Psoas muscle (tissue), 8 donors: ENCODE results near the gene PARD6B. TPM values are rescaled to one million over a fixed set of nuclear protein-coding genes. Genes with fewer than 3 reads are reported as not detected.
"Not testable (repeated sequence)": the region's sequence is repeated elsewhere in the genome, so short reads cannot be mapped to it uniquely, and the experiment has no call there.

Experiments used
- ATAC-seq, 4 donors: fragments of 200-7000 bp; cut with Tn5 transposase; one replicate each; pipeline ENCODE4 v1.9.1; 2020; ENCODE audit warnings: moderate library complexity in 3 of 4, mild to moderate bottlenecking in 2 of 4
- DNase-seq, 2 donors: peaks; one replicate each; pipeline ENCODE4 v3.0.0-alpha.2; 2020
- H3K27ac ChIP-seq: fragments of 200-600 bp; one replicate; pipeline ENCODE4 v1.8.0; 2022
- H3K27me3 ChIP-seq, 3 donors: fragments of 200-600 bp in 1 of 3; one replicate each; pipeline versions ENCODE4 v1.6.1 to v1.8.0; 2013 to 2022; ENCODE audit warnings: low read length in 2 of 3, mild to moderate bottlenecking in 2 of 3, moderate library complexity in 1 of 3; ENCODE audit not compliant: insufficient read depth in 3 of 3
- H3K36me3 ChIP-seq, 2 donors: fragments of 200-600 bp in 1 of 2; one replicate each; pipeline versions ENCODE4 v1.6.1 to v1.8.0; 2013 to 2022; ENCODE audit warnings: low read depth in 1 of 2, mild to moderate bottlenecking in 1 of 2, moderate library complexity in 1 of 2; ENCODE audit not compliant: insufficient read depth in 1 of 2
- H3K4me1 ChIP-seq: fragments of 200-600 bp; one replicate; pipeline ENCODE4 v1.8.0; 2022
- H3K4me3 ChIP-seq: fragments of 200-600 bp; one replicate; pipeline ENCODE4 v1.8.0; 2022; ENCODE audit warnings: mild to moderate bottlenecking
- H3K9me3 ChIP-seq: fragments of 200-600 bp; one replicate; pipeline ENCODE4 v1.8.0; 2022
- WGBS, 3 donors: extraction: QIAGEN DNeasy Blood & Tissue Kit; methylation state at CpG; one replicate each; pipeline versions ENCODE4 v1.1.6 to v1.1.7; 2013; 5-methylcytosine and 5-hydroxymethylcytosine counted together
- intact Hi-C, 2 donors: fragments of 100-400 bp; cut with DNase I; formaldehyde crosslinking; loops; one replicate each; pipeline versions ENCODE4 v1.11.0 to v1.14.2; 2022
- polyA plus RNA-seq, 3 donors: library from polyadenylated mRNA; stranded (reverse); fragments of 200-250 nt; gene quantifications; one replicate each; pipeline ENCODE4 v1.2.3, GENCODE V29; 2013
- total RNA-seq, 4 donors: library from RNA; stranded (reverse); fragmentation: NEBNext Ultra II Directional in 2 of 4; extraction: Animal tissue kit (Norgen Biotek cat#: 25700) in 2 of 4; gene quantifications; one replicate each; pipeline versions ENCODE4 v1.2.1 to v1.2.4, GENCODE V29; 2021 to 2023
- TF ChIP-seq, protein P1 (sequence below): fragments of 200-600 bp; IDR thresholded peaks from one replicate; pipeline ENCODE4 v1.8.0; 2022; ENCODE audit warnings: antibody characterized with exemption
- donor health status: healthy with polysubstance abuse.
- donor health status: DM: no; HTN: no; CAD: no; lungs with moderate emphysema.
- donor health status: Bipolar disorder and iron deficiency.
- donor health status: healthy.
- donor health status: DM: yes; HTN: yes; CAD: no.
- donor health status: DM: no; HTN: no; CAD: no.
- donor health status: DM: no; HTN: no; CAD: no.
- donor health status: DM: yes; HTN: yes; CAD: no.

PARD6B gene
- total and polyA plus RNA-seq, 7 donors, result 0.27 to 5.0 (median 0.97) TPM

DNA sequence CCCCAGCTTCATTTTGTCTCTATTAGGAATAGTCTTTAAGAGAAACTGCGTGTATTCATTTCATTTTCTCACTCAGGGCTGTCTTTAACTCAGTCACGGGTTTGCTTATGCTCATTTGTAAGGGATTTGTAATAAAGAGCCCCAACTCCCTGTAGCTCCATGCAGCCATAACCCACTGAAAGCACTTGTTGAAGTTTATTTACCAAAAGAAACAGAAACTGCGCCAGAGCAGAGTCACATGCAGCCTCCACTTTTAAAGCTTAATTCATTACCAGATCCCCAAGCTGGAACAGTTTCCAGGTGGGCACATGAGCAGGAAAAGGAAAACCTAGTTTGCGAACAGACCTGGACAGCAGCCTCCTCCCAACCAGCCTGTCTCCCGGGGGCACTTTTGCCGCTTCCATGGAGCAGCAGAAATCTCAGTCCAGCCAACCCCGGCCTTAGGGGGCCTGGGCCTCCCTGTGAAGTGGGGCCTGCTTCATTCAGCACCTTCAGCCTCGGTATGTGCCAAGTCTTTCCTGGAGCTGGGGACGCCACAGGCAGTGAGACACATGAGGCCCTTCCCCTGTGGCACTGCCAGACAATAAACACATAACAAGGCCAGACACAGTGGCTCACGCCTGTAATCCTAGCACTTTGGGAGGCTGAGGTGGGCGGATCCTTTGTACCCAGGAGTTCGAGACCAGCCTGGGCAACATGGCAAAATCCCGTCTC, 68.0 kb downstream of the PARD6B start:
- TF ChIP-seq, protein P1, sequence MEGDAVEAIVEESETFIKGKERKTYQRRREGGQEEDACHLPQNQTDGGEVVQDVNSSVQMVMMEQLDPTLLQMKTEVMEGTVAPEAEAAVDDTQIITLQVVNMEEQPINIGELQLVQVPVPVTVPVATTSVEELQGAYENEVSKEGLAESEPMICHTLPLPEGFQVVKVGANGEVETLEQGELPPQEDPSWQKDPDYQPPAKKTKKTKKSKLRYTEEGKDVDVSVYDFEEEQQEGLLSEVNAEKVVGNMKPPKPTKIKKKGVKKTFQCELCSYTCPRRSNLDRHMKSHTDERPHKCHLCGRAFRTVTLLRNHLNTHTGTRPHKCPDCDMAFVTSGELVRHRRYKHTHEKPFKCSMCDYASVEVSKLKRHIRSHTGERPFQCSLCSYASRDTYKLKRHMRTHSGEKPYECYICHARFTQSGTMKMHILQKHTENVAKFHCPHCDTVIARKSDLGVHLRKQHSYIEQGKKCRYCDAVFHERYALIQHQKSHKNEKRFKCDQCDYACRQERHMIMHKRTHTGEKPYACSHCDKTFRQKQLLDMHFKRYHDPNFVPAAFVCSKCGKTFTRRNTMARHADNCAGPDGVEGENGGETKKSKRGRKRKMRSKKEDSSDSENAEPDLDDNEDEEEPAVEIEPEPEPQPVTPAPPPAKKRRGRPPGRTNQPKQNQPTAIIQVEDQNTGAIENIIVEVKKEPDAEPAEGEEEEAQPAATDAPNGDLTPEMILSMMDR, result no peak
- intact Hi-C loops, result loop anchor here in 1 of 2 donors (5.0 kb wide), 1 partner anchor 508 kb away; no protein-coding TSS in a partner anchor
- WGBS, 3 donors, result 80 to 84% (median 81%) methylated on average over 13 of the region's 13 CpGs
- H3K27ac ChIP-seq, result no peak overlapping the region
- H3K27me3 ChIP-seq, result no peaks in the 10 kb centered on the region
- H3K4me3 ChIP-seq, result no peak overlapping the region
- DNase-seq, result peak in 1 of 2 donors; percentile 29
- no peaks in the 10 kb centered on the region for H3K36me3 ChIP-seq
- H3K9me3 ChIP-seq, result no peaks in the 10 kb centered on the region
- H3K4me1 ChIP-seq, result no peaks in the 10 kb centered on the region
- no peak for ATAC-seq

DNA sequence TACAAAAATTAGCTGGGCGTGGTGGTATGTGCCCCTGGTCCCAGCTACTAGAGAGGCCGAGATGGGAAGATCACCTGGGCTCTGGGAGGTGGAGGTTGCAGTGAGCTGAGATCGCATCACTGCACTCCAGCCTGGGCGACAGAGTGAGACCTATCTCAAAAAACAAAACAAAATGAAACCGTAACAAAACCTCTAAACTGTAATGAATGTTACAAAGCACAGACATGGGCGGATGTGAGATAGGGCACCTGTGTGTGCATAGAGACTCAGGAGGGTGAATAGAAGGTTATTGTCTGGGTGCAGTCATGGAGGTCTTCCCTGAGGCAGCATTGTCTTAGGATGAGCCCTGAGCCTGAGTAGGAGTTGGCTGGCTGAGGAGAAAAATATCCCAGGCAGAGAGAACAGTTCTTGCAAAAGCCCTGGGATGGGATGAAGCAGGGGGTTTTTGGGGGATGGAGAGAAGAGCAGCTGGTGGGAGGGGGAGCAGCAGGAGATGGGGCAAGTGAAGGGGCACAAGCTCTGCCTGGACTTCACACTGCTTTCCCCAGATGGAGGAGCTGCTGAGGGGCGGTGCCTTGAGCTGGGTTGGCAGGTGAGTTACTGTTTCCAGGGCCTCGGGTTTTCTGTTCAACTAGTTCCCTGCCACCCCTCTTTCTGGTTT, 68.6 kb downstream of the PARD6B start:
- no peaks in the 10 kb centered on the region for H3K9me3 ChIP-seq
- no peak overlapping the region for H3K4me3 ChIP-seq
- H3K4me1 ChIP-seq, result no peaks in the 10 kb centered on the region
- H3K27me3 ChIP-seq, result no peaks in the 10 kb centered on the region
- H3K27ac ChIP-seq, result no peak overlapping the region
- DNase-seq (peak in 1 of 2 donors; percentile 7), ATAC-seq (no peak)
- H3K36me3 ChIP-seq, result no peaks in the 10 kb centered on the region
- intact Hi-C loops, result loop anchor here in 1 of 2 donors (5.0 kb wide), 1 partner anchor 507 kb away; no protein-coding TSS in a partner anchor
- TF ChIP-seq, protein P1, result no peak
- WGBS, 3 donors, result 88 to 96% (median 92%) methylated on average over 8 of the region's 8 CpGs

DNA sequence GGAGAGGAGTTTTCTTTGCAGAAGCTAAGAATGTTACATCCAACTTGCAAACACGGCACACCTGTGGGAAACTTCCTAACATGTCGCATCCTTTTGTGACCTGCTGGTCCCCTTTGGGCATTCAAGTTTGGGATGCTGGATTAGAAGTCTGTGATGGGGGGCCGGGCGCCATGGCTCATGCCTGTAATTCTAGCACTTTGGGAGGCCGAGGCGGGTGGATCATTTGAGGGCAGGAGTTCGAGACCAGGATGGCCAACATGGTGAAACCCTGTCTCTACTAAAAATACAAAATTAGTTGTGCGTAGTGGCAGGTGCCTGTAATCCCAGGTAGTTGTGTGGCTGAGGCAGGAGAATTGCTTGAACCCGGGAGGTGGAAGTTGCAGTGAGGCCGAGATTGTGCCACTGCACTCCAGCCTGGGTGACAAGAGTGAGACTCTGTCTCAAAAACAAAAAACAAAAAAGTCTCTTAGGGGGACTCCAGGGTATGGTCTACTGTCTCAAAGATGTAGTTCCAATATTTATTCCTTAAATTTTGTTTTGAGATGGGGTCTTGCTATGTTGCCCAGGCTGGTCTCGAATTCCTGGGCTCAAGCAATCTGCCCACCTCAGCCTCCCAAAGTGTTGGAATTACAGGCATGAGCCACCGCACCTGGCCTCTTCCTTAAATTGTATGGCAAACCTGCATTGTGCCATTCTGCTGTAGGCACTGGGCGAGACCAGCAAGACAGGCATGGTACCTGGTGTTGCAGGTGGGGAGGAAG, 69.8 kb downstream of the PARD6B start:
- H3K36me3 ChIP-seq, H3K4me1 ChIP-seq, intact Hi-C loops, H3K27ac ChIP-seq, H3K4me3 ChIP-seq, H3K9me3 ChIP-seq, ATAC-seq, H3K27me3 ChIP-seq: not testable (repeated sequence)
- DNase-seq, result peak in 1 of 2 donors; percentile 26
- 93 to 95% (median 94%) methylated on average over 13 of the region's 13 CpGs for WGBS, 3 donors

DNA sequence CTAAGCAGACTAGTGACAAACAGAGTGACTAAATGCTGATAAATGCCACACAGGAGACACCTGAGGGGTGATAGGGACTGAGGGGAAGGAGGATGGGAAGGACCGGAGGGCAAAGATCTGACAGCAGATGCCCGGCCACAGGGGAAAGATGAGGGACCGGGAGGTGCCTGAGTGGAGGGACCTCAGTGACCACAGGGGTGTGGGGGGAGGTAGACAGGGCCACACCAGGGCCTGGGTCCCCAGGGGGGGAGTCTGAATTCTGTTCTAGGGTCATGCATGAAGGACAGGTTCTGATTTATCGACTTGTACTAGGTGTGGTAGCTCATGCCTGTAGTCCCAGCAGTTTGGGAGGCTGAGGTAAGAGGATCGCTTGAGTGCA, 70.4 kb downstream of the PARD6B start:
- H3K27ac ChIP-seq, result no peak overlapping the region
- no peaks in the 10 kb centered on the region for H3K27me3 ChIP-seq
- ATAC-seq (no peak), DNase-seq (peak in 1 of 2 donors; percentile 12)
- intact Hi-C loops, result no loop called here
- no peaks in the 10 kb centered on the region for H3K4me1 ChIP-seq
- 81 to 93% (median 89%) methylated on average over 5 of the region's 5 CpGs for WGBS, 3 donors
- no peaks in the 10 kb centered on the region for H3K36me3 ChIP-seq
- TF ChIP-seq, protein P1, result no peak
- H3K4me3 ChIP-seq, result no peak overlapping the region
- no peaks in the 10 kb centered on the region for H3K9me3 ChIP-seq

DNA sequence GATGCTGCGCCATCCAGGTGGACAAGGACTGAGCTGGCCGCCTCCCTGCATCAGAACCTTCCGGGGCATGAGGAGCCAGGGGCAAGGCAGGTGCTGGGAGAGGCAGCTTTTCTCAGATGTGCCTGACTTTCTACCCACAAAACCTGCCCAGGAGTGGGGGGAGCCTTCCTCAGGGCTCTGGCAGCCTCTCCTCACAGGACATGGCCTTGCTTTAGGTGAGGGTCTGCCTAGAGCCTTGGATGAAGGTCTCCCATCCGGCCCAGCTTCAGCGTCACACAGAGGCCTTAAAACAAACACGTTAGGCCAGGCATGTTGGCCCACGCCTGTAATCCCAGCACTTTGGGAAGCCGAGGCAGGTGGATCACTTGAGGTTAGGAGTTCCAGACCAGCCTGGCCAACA, 70.9 kb downstream of the PARD6B start:
- H3K4me3 ChIP-seq, result no peak overlapping the region
- H3K4me1 ChIP-seq, result no peaks in the 10 kb centered on the region
- no peaks in the 10 kb centered on the region for H3K27me3 ChIP-seq
- TF ChIP-seq, protein P1, result no peak
- H3K36me3 ChIP-seq, result no peaks in the 10 kb centered on the region
- no peak overlapping the region for H3K27ac ChIP-seq
- peak in 1 of 2 donors; percentile 17 for DNase-seq
- no peak for ATAC-seq
- no peaks in the 10 kb centered on the region for H3K9me3 ChIP-seq
- 89 to 92% (median 90%) methylated on average over 8 of the region's 8 CpGs for whole genome bisulfite sequencing, 3 donors
- intact Hi-C loops, result no loop called here
